ENCODE results near the gene SDCCAG8. TPM values are rescaled to one million over a fixed set of nuclear protein-coding genes. Genes with fewer than 3 reads are reported as not detected.

Gene SDCCAG8
- total and polyA plus RNA-seq, 2 of the 8 experiments (the other 6 are each of a cell fraction or from before 2014, with no cell fraction given): 15.6 to 21.0 TPM

- Histone ChIP-seq H4K91ac (replicated peaks; ENCODE audit: insufficient read length, low read length) (peak overlapping the region; percentile 39), H3K9ac (replicated peaks in 1 of 4; ENCODE audit: extremely low read depth in 1 of 4, low read depth in 3 of 4, low read length in 3 of 4) (no peak overlapping the region), H4K8ac (ENCODE audit: extremely low read depth, insufficient read depth, low read length) (no peak overlapping the region), H2AK5ac (ENCODE audit: low read depth, low read length) (no peak overlapping the region), H3K14ac (ENCODE audit: insufficient read length) (no peak overlapping the region), H3K56ac (replicated peaks; ENCODE audit: insufficient read length, low read depth, low read length) (no peak overlapping the region), H2BK5ac (ENCODE audit: low read depth, low read length) (no peak overlapping the region; the same call in 1 of the 2 replicates), H3K27me3 (replicated peaks in 1 of 4; ENCODE audit: control insufficient read depth in 3 of 4, extremely low read depth in 1 of 4, insufficient read depth in 3 of 4, low read length in 3 of 4) (no peaks in the 10 kb centered on the region; a peak in 1 of 7 replicates), H2AFZ (ENCODE audit: low read length) (0 out of 2 replicates have a peak overlapping the region, but pooled peaks have one; percentile 84), H3K9me3 (ENCODE audit: insufficient read depth in 2 of 2, low read depth in 1 of 2, low read length in 1 of 2) (no peaks in the 10 kb centered on the region), H3K23me2 (ENCODE audit: low read depth, low read length) (no peaks in the 10 kb centered on the region; the same call in 1 of the 2 replicates), H2BK120ac (replicated peaks; ENCODE audit: low read depth, low read length) (no peak overlapping the region), H2BK20ac (ENCODE audit: low read length) (peak overlapping the region; percentile 88; the same call in 1 of the 2 replicates), H3K79me2 (ENCODE audit: control insufficient read depth in 1 of 2, insufficient read depth in 2 of 2, low read length in 2 of 2) (no peaks in the 10 kb centered on the region), H3K18ac (ENCODE audit: extremely low read depth, low read length) (peak overlapping the region; percentile 14; the same call in 1 of the 2 replicates), H3K23ac (ENCODE audit: insufficient read length) (no peak overlapping the region), H4K5ac (ENCODE audit: insufficient read length, low read depth, low read length) (no peak overlapping the region), H3K4me1 (replicated peaks in 1 of 4; ENCODE audit: control insufficient read depth in 3 of 4, insufficient read depth in 4 of 4, low read length in 3 of 4) (peaks cover 17 to 44% (median 29%) of the 10 kb centered on the region in 4 experiments), H3K4ac (replicated peaks; ENCODE audit: insufficient read length, low read depth, low read length) (no peak overlapping the region), H2BK15ac (ENCODE audit: low read length) (peak overlapping the region; percentile 54; the same call in 1 of the 2 replicates), H4K20me1 (replicated peaks in 1 of 2; ENCODE audit: control insufficient read depth in 1 of 2, insufficient read depth in 2 of 2, low read length in 2 of 2) (no peaks in the 10 kb centered on the region), H3K4me3 (ENCODE audit: extremely low read depth in 1 of 4, insufficient read depth in 2 of 4, low read depth in 3 of 4, low read length in 4 of 4) (peak overlapping the region in 1 of 4 experiments; percentile 40; a peak in 1 of 8 replicates), H3K4me2 (ENCODE audit: insufficient read depth in 1 of 2, low read depth in 2 of 2, low read length in 2 of 2) (peak overlapping the region; percentile 32 to 65; a peak in 3 of 4 replicates), H3K36me3 (ENCODE audit: control insufficient read depth in 2 of 4, insufficient read depth in 4 of 4, low read length in 3 of 4) (no peaks in the 10 kb centered on the region), H3K27ac (ENCODE audit: low read depth, low read length) (no peak overlapping the region), H2BK12ac (ENCODE audit: low read depth, low read length) (0 out of 2 replicates have a peak overlapping the region, but pooled peaks have one; percentile 86), H3K79me1 (ENCODE audit: low read depth, low read length) (no peaks in the 10 kb centered on the region)
- POLR2A ChIA-PET (ENCODE audit: partially characterized antibody): no interaction called here
- no peak for DNase-seq (ENCODE audit: low read depth in 1 of 2, low spot score in 2 of 2)
- 87% methylated on average over 9 of the region's 9 CpGs; no CpG with 5 or more reads in 1 of the 2 experiments for WGBS, 2 experiments (ENCODE audit: extremely low coverage in 1 of 2, insufficient coverage in 1 of 2, insufficient read length in 1 of 2, insufficient replicate concordance in 2 of 2, low coverage in 1 of 2, low lambda C conversion rate in 2 of 2, missing lambda C conversion rate in 1 of 2)
- TF ChIP-seq ZNF274 (IDR thresholded peaks at IDR 0.05; ENCODE audit: borderline replicate concordance, extremely low read depth, low read length): no peak
- peak; percentile 3 for TF ChIP-seq EZH2 (IDR thresholded peaks at IDR 0.05; ENCODE audit: low read depth, low read length, severe bottlenecking)
- no peak for TF ChIP-seq GTF2F1 (IDR thresholded peaks at IDR 0.05; ENCODE audit: borderline replicate concordance, low read depth, low read length)
- FAIRE-seq: no peak
- CTCF ChIA-PET (ENCODE audit: partially characterized antibody): interaction anchor here (1.6 to 3.7 kb wide), 4 partner anchors 16 to 273 kb away, joined by 4 to 15 read pairs (median 8); no protein-coding TSS in a partner anchor
These were observed 219.1 kb downstream of the SDCCAG8 start for GRCh38 chr1:243474906-243475305.

Measured in H1 (cell line).